ENCODE results near the gene CTDNEP1.
A peak's percentile ranks its signal among the peaks of the same experiment; 100 is the strongest.

DNA sequence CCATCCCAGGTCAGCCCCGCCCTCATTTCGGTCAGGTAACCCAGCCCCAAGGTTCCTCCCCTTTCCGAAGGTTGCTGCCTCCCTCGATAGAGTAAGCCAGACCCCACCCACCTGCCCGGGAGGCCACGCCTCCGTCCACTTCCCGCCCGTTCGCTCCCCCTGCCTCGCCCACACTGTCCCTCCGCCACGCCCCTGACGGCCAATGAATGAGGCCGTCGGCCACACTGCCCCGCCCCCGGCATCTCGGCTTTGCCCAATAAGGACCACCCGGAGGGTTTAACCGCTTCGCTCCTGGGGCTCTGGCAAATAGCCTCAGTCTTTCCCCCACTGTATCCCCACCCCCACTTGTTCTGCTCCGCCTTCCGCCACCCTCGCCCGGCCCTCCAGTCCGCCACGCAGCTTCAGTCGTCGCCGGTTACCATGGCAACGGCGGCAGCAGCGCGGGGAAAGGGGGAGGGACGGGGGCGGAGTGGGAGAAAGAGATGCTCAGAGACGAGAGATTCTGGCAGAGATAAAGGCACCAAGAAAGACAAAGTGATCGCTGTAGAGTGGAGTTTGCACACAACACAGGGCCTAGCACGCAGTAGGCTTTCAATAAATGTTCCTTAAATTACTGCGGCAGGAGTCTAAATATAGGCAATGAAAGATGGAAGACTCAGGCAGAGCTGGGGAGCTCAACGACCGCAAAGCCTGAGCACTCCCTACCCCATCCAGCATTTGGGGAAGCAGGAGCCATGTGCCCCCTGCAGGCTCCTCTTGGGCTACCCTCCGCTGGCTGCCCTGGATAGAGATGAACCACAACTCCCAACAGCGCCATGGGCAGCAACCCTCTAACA is 37.0 kb downstream of the CTDNEP1 start:
- TF ChIP-seq, protein P1, sequence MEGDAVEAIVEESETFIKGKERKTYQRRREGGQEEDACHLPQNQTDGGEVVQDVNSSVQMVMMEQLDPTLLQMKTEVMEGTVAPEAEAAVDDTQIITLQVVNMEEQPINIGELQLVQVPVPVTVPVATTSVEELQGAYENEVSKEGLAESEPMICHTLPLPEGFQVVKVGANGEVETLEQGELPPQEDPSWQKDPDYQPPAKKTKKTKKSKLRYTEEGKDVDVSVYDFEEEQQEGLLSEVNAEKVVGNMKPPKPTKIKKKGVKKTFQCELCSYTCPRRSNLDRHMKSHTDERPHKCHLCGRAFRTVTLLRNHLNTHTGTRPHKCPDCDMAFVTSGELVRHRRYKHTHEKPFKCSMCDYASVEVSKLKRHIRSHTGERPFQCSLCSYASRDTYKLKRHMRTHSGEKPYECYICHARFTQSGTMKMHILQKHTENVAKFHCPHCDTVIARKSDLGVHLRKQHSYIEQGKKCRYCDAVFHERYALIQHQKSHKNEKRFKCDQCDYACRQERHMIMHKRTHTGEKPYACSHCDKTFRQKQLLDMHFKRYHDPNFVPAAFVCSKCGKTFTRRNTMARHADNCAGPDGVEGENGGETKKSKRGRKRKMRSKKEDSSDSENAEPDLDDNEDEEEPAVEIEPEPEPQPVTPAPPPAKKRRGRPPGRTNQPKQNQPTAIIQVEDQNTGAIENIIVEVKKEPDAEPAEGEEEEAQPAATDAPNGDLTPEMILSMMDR (IDR thresholded peaks at IDR 0.05 in 4 of 5, conservative IDR thresholded peaks at IDR 0.05 in 1 of 5) = peak in 4 of 5 experiments; percentile 40 to 59 (median 44)
- no peak for TF ChIP-seq POLR2A (IDR thresholded peaks at IDR 0.05)
